ENCODE results near the gene USP15.

USP15 gene

DNA sequence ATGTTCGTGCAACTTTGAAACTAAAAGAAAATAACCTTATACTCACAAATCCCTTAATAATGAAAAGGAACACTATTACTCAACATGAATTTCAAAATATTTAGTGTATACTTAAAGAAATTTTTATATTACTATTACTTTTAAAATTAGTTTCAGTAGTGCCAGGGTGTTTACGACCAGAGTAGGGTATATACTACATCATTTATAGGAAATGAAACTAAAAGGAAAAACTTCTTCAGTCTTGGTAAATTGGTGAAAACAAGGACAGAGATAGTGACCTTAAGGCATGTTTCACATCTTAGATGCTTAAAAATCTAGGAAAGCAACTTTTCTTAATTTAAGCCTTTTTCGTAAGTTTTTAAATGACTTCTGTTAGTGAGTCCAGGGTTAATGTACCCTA, 4.5 kb downstream of the USP15 start:
- DNase-seq, result no peak
- TF ChIP-seq, protein P1, sequence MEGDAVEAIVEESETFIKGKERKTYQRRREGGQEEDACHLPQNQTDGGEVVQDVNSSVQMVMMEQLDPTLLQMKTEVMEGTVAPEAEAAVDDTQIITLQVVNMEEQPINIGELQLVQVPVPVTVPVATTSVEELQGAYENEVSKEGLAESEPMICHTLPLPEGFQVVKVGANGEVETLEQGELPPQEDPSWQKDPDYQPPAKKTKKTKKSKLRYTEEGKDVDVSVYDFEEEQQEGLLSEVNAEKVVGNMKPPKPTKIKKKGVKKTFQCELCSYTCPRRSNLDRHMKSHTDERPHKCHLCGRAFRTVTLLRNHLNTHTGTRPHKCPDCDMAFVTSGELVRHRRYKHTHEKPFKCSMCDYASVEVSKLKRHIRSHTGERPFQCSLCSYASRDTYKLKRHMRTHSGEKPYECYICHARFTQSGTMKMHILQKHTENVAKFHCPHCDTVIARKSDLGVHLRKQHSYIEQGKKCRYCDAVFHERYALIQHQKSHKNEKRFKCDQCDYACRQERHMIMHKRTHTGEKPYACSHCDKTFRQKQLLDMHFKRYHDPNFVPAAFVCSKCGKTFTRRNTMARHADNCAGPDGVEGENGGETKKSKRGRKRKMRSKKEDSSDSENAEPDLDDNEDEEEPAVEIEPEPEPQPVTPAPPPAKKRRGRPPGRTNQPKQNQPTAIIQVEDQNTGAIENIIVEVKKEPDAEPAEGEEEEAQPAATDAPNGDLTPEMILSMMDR (IDR thresholded peaks at IDR 0.05; ENCODE audit: low read depth, low read length), result no peak

DNA sequence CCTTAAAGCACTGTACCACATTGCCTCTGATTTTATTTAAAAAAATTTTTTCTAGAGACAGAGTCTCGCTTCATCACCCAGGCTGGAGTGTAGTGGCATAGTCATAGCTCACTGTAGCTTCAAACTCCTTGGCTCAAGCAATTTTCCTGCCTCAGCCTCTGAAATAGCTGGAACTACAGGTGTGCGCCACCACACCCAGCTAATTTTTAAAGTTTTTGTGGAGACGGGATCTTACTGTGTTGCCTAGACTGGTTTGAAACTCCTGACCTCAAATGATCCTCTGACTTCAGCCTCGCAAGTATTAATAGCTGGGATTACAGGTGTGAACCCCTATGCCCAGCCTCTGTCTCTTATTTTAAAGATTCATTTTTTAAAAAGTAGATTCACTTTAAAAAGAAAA, 5.3 kb downstream of the USP15 start:
- Histone ChIP-seq H3K4me3 (ENCODE audit: low read depth, low read length) (no peak overlapping the region), H3K4me1 (no peaks in the 10 kb centered on the region)

More for the DNA sequence above, 4.5 kb downstream of the USP15 start:
- Histone ChIP-seq H3K4me1 (no peaks in the 10 kb centered on the region), H3K4me3 (ENCODE audit: low read depth, low read length) (no peak overlapping the region), H3K36me3 (peaks cover 2% of the 10 kb centered on the region; the same call in 1 of the 2 replicates), H3K27me3 (no peaks in the 10 kb centered on the region), H3K9me3 (no peaks in the 10 kb centered on the region)

DNA sequence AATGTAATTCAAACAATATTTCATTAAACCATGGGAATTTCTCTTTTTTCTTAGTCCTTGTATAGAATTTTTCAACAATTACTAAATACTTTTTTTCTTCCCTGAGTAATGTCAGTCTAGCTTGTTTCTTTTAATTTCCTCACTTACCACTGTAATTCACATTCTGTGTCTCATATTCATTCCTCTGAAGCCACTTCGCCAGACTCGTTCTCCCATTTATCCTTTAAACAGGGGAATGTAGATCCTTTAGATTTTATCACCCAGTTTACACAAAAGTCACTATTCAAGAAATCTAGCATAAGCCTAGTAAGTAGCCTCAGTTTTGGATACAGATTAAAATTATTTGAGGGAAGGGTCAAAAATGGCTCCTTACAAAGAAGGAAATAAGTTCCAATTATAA, 6.8 kb downstream of the USP15 start:
- Histone ChIP-seq H3K4me3 (ENCODE audit: low read depth, low read length) (no peak overlapping the region), H3K36me3 (peaks cover 2% of the 10 kb centered on the region; the same call in 1 of the 2 replicates), H3K4me1 (no peaks in the 10 kb centered on the region; the same call in 1 of the 2 replicates), H3K27me3 (no peaks in the 10 kb centered on the region), H3K9me3 (no peaks in the 10 kb centered on the region)
- DNase-seq, result no peak
- TF ChIP-seq, protein P1 (IDR thresholded peaks at IDR 0.05; ENCODE audit: low read depth, low read length), result no peak

More for the DNA sequence above, 5.3 kb downstream of the USP15 start:
- Histone ChIP-seq H3K36me3 (peaks cover 2% of the 10 kb centered on the region; the same call in 1 of the 2 replicates), H3K27me3 (no peaks in the 10 kb centered on the region), H3K9me3 (no peaks in the 10 kb centered on the region)
- TF ChIP-seq, protein P1 (IDR thresholded peaks at IDR 0.05; ENCODE audit: low read depth, low read length), result no peak
- no peak for DNase-seq

DNA sequence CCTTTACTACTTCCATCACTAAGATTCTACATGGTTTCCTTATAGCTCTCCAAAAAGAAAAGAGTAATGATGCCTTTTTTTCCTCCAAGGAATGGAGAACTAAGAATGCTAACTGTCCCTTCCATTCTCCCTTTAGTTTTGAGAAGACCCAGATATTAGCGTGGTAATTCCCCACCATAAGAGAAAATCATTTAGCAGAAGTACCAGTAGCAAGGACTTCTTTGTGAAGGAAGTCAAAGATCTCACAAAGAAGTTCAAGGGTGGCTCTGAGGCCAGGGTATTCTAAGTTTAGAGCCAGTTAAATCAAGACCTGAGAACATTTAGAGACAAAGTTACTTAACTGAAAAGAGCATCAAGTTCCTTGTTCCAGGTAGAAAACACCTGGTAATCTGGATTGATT, 7.3 kb downstream of the USP15 start:
- Histone ChIP-seq H3K36me3 (peaks cover 2% of the 10 kb centered on the region; the same call in 1 of the 2 replicates), H3K9me3 (no peaks in the 10 kb centered on the region), H3K4me3 (ENCODE audit: low read depth, low read length) (no peak overlapping the region), H3K4me1 (no peaks in the 10 kb centered on the region; the same call in 1 of the 2 replicates), H3K27me3 (no peaks in the 10 kb centered on the region)
- no peak for DNase-seq
- TF ChIP-seq, protein P1 (IDR thresholded peaks at IDR 0.05; ENCODE audit: low read depth, low read length), result no peak

DNA sequence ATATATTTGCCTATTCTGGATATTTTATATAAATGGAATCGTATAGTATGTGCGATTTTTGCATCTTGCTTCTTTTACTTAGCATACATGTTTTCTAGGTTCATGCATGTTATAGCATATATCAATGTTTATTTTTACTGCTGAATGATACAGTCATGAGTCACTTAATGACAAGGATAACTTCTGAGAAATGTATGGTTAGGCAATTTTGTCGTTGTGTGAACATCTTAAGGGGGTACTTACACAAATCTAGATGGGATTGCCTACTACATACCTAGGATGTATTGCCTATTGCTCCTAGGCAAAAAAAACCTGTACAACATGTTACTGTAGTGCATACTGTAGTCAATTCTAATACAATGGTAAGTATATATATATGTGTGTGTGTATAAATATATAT, 8.8 kb downstream of the USP15 start:
- no peaks in the 10 kb centered on the region for H3K9me3 ChIP-seq
- peaks cover 2% of the 10 kb centered on the region; the same call in 1 of the 2 replicates for H3K36me3 ChIP-seq
- TF ChIP-seq, protein P1 (IDR thresholded peaks at IDR 0.05; ENCODE audit: low read depth, low read length), result no peak
- no peak for DNase-seq
- no peaks in the 10 kb centered on the region for H3K27me3 ChIP-seq
- H3K4me1 ChIP-seq, result peaks cover 4% of the 10 kb centered on the region; the same call in 1 of the 2 replicates
- H3K4me3 ChIP-seq (ENCODE audit: low read depth, low read length), result no peak overlapping the region

DNA sequence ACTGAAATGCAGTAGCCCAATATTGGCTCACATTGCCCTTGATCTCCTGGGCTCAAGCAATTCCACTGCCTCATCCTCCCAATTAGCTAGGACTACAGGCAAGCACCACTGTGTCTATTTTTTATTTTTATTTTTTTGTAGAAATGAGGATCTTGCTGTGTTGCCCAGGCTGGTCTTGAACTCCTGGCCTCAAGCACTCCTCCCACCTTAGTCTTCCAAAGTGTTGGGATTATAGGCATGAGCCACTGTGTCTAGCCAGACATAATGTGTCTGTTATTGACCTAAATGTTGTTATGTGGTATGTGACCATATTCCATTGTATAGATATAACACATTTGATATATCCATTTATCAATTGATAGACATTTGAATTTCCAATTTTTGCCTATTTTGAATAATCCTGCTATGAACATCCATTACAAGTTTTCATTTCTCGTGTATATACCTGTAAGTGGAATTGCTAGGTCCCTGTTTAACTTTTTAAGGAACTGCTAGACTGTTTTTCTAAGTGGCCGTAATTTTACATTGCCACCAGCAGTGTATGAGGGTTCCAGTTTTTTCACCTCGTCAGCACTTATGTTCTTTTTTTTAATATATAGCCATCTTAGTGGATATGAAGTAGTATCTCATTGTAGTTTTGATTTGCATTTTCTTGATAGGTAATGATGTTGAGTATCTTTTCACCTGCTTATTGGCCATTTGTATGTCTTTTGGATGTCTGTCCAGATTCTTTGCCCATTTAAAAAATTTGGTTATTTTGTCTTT, 9.4 kb downstream of the USP15 start:
- TF ChIP-seq, protein P1 (IDR thresholded peaks at IDR 0.05; ENCODE audit: low read depth, low read length), result no peak

More for the DNA sequence above, 9.4 kb downstream of the USP15 start:
- Histone ChIP-seq H3K4me3 (ENCODE audit: low read depth, low read length) (no peak overlapping the region), H3K9me3 (no peaks in the 10 kb centered on the region), H3K4me1 (peaks cover 5% of the 10 kb centered on the region; the same call in 1 of the 2 replicates), H3K27me3 (no peaks in the 10 kb centered on the region), H3K36me3 (peaks cover 2% of the 10 kb centered on the region; the same call in 1 of the 2 replicates)
- DNase-seq, result no peak

Measured in BE2C (cell line).